C4-2B (cell line): ENCODE data around the gene C2CD2L.

ENCODE experiments used
- CTCF ChIP-seq: fragments of 450-650 bp; conservative IDR thresholded peaks from 2 replicates; pipeline ENCODE4 v1.5.1; 2017; ENCODE audit warnings: mild to moderate bottlenecking
- ZFX ChIP-seq: fragments of 450-650 bp; IDR thresholded peaks from 2 replicates; pipeline ENCODE4 v1.6.1; 2017

- no peak for TF ChIP-seq CTCF
- no peak for TF ChIP-seq ZFX
These were observed 7.4 kb upstream of the C2CD2L start for GRCh38 chr11:119099711-119100110.
